ENCODE measurements around the gene PPP6R2. TPM values are rescaled to one million over a fixed set of nuclear protein-coding genes. Genes with fewer than 3 reads are reported as not detected.

The PPP6R2 gene
- total and polyA plus RNA-seq, 2 donors (not counting 1 experiment from before 2014, with no cell fraction given) = 19.7 to 44.4 TPM

GRCh38 chr22:50445880-50446707, 103.0 kb downstream of the PPP6R2 start:
- no peak overlapping the region for H3K4me3 ChIP-seq (replicated peaks in 1 of 4; ENCODE audit: control extremely low read depth in 1 of 4, insufficient read depth in 1 of 4, low read depth in 3 of 4, low read length in 4 of 4)
- TF ChIP-seq EZH2 (IDR thresholded peaks at IDR 0.05; ENCODE audit: low read length, missing control alignments) (no peak), CTCF (conservative IDR thresholded peaks at IDR 0.05 in 1 of 2, IDR thresholded peaks at IDR 0.05 in 1 of 2; ENCODE audit: low read depth in 1 of 2, low read length in 2 of 2) (no peak)
- no peaks in the 10 kb centered on the region for H3K27me3 ChIP-seq (ENCODE audit: control insufficient read depth, insufficient read depth, low read length)
- peaks cover 8% of the 10 kb centered on the region for H3K4me1 ChIP-seq (ENCODE audit: control insufficient read depth, extremely low read depth, insufficient read depth, low read length)
- no peak for DNase-seq (ENCODE audit: low read depth in 2 of 2)
- no peak overlapping the region for H3K9ac ChIP-seq (ENCODE audit: insufficient read depth, low read length)
- H3K79me2 ChIP-seq (ENCODE audit: control insufficient read depth, insufficient read depth, low read length) = no peaks in the 10 kb centered on the region
- peaks cover 27% of the 10 kb centered on the region for H3K36me3 ChIP-seq (ENCODE audit: control insufficient read depth, insufficient read depth, low read length)
- no peaks in the 10 kb centered on the region for H3K9me3 ChIP-seq (ENCODE audit: control insufficient read depth, insufficient read depth, low read depth, low read length)
- H4K20me1 ChIP-seq (ENCODE audit: control insufficient read depth, extremely low read depth, insufficient read depth, low read length) = no peaks in the 10 kb centered on the region
- no peak overlapping the region for H3K27ac ChIP-seq (ENCODE audit: insufficient read depth, low read length)
- no peak overlapping the region for H3K4me2 ChIP-seq (ENCODE audit: extremely low read depth, insufficient read depth, low read length)
- no peak overlapping the region for H2AFZ ChIP-seq (ENCODE audit: low read length)

- Histone ChIP-seq H3K27ac (ENCODE audit: insufficient read depth, low read length) (no peak overlapping the region), H3K27me3 (ENCODE audit: control insufficient read depth, insufficient read depth, low read length) (no peaks in the 10 kb centered on the region), H2AFZ (ENCODE audit: low read length) (no peak overlapping the region), H3K36me3 (ENCODE audit: control insufficient read depth, insufficient read depth, low read length) (peaks cover 24% of the 10 kb centered on the region), H3K79me2 (ENCODE audit: control insufficient read depth, insufficient read depth, low read length) (no peaks in the 10 kb centered on the region), H4K20me1 (ENCODE audit: control insufficient read depth, extremely low read depth, insufficient read depth, low read length) (no peaks in the 10 kb centered on the region), H3K9ac (ENCODE audit: insufficient read depth, low read length) (no peak overlapping the region), H3K4me3 (replicated peaks in 1 of 4; ENCODE audit: control extremely low read depth in 1 of 4, insufficient read depth in 1 of 4, low read depth in 3 of 4, low read length in 4 of 4) (no peak overlapping the region), H3K9me3 (ENCODE audit: control insufficient read depth, insufficient read depth, low read depth, low read length) (no peaks in the 10 kb centered on the region), H3K4me2 (ENCODE audit: extremely low read depth, insufficient read depth, low read length) (no peak overlapping the region), H3K4me1 (ENCODE audit: control insufficient read depth, extremely low read depth, insufficient read depth, low read length) (peaks cover 8% of the 10 kb centered on the region)
- TF ChIP-seq CTCF (conservative IDR thresholded peaks at IDR 0.05 in 1 of 2, IDR thresholded peaks at IDR 0.05 in 1 of 2; ENCODE audit: low read depth in 1 of 2, low read length in 2 of 2) (no peak), EZH2 (IDR thresholded peaks at IDR 0.05; ENCODE audit: low read length, missing control alignments) (no peak)
- DNase-seq (ENCODE audit: low read depth in 2 of 2) = no peak
These were observed 103.8 kb downstream of the PPP6R2 start for GRCh38 chr22:50446708-50447575.
